ENCODE data around the gene PLCG2.
A peak's percentile ranks its signal among the peaks of the same experiment; 100 is the strongest.
"Not testable (repeated sequence)": the region's sequence is repeated elsewhere in the genome, so short reads cannot be mapped to it uniquely, and the experiment has no call there.

PLCG2 gene

DNA sequence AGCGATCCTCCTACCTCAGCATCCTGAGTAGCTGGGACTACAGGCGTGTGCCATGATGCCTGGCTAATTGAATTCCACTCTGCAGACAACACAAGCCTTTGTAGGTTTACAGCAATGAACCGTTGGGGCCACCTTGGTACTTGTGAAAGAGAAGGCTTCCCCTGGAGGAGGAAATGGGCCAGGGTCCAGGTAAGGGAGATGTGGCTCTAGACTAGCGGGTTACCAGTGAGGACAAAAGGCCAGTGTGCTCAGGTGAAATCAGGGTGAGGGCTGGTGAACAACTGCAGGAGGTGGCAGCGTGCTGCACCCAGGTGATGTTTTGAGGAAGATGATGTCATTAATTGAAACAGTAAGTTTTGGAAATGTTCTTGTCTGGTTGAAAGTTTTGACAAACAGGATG is 225.5 kb downstream of the PLCG2 start:
- DNase-seq (ENCODE audit: low read depth), result no peak

DNA sequence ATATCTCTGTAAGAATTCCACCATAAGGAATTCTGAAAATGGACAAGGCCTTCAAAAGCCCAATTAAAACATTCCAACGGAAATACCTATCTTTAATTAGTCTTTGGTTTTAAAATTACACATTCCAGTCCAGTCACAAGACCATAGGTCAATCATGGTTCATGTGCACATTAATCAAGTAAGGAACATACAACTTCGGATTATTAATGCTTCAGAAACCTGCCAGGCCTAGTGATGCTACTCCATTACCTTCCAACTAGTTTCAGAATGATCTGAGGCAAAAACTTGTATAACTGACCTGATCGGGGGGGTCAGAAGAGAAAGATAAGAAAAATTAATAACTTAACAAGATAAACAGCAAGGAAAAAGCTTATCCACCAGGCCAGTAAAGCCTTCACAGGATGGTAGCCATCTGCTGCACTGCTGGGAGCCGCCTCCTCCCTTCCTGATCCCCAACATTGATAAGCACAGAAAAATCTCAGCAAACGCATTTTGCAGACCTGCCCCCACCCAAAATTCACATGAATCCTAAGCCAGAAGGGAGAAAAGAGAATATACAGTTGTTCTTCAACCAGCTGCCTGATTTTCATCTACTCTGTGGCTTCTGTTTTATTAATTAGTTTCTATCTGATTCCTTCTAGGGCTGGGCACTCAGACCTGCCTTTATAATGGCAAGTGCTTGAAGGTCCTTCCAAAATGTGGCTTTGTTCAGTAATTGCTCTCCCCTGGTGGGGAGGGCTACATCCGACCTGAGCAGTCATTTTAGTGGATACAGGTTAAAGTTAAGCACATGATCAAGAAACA is 226.1 kb downstream of the PLCG2 start:
- DNase-seq (ENCODE audit: low read depth), result no peak

- DNase-seq (ENCODE audit: low read depth), result no peak
Measured at GRCh38 chr16:82006036-82006435, 226.9 kb downstream of the PLCG2 start.

- no peak for DNase-seq (ENCODE audit: low read depth)
Measured at GRCh38 chr16:82007189-82007588, 228.1 kb downstream of the PLCG2 start.

DNA sequence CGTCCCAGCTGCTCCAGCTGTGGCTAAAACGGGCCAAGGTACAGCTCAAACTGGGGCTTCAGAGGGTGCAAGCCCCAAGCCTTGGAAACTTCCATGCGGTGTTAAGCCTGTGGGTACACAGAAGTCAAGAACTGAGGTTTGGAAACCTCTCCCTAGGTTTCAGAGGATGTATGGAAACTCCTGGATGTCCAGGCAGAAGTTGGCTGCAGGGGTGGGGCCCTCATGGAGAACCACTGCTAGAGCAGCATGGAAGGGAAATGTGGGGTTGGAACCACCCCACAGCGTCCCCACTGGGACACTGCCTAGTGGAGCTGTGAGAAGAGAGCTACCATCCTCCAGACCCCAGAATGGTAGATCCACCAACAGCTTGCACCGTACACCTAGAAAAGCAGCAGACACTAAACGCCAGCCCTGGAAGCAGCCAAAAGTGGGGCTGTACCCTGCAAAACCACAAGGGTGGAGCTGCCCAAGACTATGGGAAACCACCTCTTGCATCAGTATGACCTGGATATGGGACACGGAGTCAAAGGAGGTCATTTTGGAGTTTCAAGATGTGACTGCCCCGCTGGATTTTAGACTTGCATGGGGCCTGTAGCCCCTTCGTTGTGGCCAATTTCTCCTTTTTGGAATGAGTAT is 230.0 kb downstream of the PLCG2 start:
- DNase-seq (ENCODE audit: low read depth), result no peak

DNA sequence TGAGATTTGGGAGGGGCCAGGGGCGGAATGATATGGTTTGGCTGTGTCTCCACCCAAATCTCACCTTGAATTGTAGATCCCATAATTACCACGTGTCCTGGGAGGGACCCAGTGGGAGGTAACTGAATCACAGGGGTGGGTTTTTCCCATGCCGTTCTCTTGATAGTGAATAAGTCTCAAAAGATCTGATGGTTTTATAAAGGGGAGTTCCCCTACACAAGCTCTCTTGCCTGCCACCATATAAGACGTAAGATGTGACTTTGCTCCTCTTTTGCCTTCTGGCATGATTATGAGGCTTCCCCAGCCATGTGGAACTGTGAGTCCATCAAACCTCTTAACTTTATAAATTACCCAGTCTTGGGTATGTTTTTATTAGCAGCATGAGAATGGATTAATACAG is 230.7 kb downstream of the PLCG2 start:
- not testable (repeated sequence) for DNase-seq (ENCODE audit: low read depth)

- no peak for DNase-seq (ENCODE audit: low read depth)
Measured at GRCh38 chr16:82010649-82011048, 231.6 kb downstream of the PLCG2 start.

DNA sequence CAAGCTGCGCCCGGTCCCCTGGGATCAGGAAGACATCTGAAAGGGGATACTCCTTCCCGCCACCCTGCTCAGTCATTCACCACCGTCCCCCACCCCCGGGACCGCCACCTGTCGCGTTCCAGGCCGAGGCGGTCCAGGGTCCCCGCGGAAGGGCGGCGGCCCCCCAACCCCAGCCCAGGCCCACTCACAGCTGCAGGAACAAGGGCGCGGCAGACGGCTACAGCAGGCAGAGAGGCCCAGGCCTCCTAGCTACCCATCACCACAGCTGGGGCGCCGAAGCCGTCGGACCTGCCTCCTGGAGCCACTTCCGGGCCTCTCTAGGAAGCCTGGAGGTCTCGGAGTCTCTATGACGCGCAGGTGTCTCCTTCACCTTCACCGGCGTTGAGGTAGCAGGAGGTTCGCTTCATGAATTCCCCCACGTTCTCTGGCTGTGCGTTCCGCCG is 232.1 kb downstream of the PLCG2 start, which contains the start of gene SDR42E1:
Gene SDR42E1 (minus strand): TSS at position 272 of the 443 bp plus-strand sequence. CDS start 10,612 bp downstream, outside the sequence.
- peak; percentile 60 for DNase-seq (ENCODE audit: low read depth)
